Transverse colon (tissue), 4 donors: ENCODE measurements around the gene RTP4.

Experiments used
- POLR2AphosphoS5 ChIP-seq, 3 donors: sonication (generic); formaldehyde crosslinking; IDR thresholded peaks; one replicate each; pipeline ENCODE4 v1.6.1; 2016; ENCODE audit warnings: antibody characterized with exemption in 3 of 3
- TF ChIP-seq, protein P1 (sequence below), 5 experiments: fragments of 200-600 bp in 3 of 5; fragments of 450-650 bp in 2 of 5; sonication (generic) in 3 of 5; IDR thresholded peaks; 1 replicate in 2 of 5; 2 replicates in 3 of 5; pipeline ENCODE4 v1.5.1; 2016 to 2017; ENCODE audit warnings: antibody characterized with exemption in 5 of 5, inconsistent platforms in 3 of 5, mild to moderate bottlenecking in 2 of 5, moderate library complexity in 1 of 5

DNA sequence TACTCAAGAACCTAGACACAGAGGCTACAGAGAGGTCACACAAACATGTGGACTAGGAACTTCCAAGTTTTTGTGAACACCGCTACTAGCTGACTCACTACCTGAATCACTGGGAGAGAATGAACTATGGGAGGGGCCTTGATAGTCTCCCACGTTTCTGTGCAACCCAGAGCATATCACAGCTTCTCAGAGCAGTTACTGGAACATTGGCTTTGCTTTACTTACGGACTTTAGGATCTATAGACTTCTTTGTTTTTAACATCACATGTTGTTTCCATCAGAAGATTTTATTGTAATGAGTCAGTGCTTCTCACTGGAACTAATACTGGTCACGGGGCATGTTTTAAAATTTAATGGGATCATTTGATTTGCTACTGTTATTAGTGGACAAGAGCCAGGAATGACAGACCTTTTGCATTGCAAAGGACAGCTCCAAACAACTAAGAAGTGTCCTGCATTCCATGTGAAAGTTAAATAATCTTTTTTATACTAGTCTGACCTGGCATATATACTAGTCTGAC, 35.6 kb downstream of the RTP4 start:
- TF ChIP-seq, protein P1, sequence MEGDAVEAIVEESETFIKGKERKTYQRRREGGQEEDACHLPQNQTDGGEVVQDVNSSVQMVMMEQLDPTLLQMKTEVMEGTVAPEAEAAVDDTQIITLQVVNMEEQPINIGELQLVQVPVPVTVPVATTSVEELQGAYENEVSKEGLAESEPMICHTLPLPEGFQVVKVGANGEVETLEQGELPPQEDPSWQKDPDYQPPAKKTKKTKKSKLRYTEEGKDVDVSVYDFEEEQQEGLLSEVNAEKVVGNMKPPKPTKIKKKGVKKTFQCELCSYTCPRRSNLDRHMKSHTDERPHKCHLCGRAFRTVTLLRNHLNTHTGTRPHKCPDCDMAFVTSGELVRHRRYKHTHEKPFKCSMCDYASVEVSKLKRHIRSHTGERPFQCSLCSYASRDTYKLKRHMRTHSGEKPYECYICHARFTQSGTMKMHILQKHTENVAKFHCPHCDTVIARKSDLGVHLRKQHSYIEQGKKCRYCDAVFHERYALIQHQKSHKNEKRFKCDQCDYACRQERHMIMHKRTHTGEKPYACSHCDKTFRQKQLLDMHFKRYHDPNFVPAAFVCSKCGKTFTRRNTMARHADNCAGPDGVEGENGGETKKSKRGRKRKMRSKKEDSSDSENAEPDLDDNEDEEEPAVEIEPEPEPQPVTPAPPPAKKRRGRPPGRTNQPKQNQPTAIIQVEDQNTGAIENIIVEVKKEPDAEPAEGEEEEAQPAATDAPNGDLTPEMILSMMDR (IDR thresholded peaks at IDR 0.05): no peak
- no peak for TF ChIP-seq POLR2AphosphoS5 (IDR thresholded peaks at IDR 0.05)
